ENCODE measurements around the gene EIF5B.

EIF5B gene

GRCh38 chr2:99442837-99443236 is 105.6 kb downstream of the EIF5B start:
- no peak for TF ChIP-seq CTCF (IDR thresholded peaks at IDR 0.05; ENCODE audit: insufficient read depth, missing control alignments)
- no peak for FAIRE-seq
- no peak for DNase-seq (ENCODE audit: insufficient read length, low spot score)

GRCh38 chr2:99444222-99444621 is 107.0 kb downstream of the EIF5B start:
- DNase-seq (ENCODE audit: insufficient read length, low spot score) (no peak), FAIRE-seq (no peak)
- TF ChIP-seq CTCF (IDR thresholded peaks at IDR 0.05; ENCODE audit: insufficient read depth, missing control alignments), result no peak

- TF ChIP-seq CTCF (IDR thresholded peaks at IDR 0.05; ENCODE audit: insufficient read depth, missing control alignments), result no peak
- DNase-seq (ENCODE audit: insufficient read length, low spot score) (no peak), FAIRE-seq (no peak)
Measured at GRCh38 chr2:99445065-99445464, 107.9 kb downstream of the EIF5B start.

- FAIRE-seq, result no peak
- no peak for DNase-seq (ENCODE audit: insufficient read length, low spot score)
- no peak for TF ChIP-seq CTCF (IDR thresholded peaks at IDR 0.05; ENCODE audit: insufficient read depth, missing control alignments)
Measured at GRCh38 chr2:99448556-99448955, 111.4 kb downstream of the EIF5B start.

GRCh38 chr2:99450199-99450598 is 113.0 kb downstream of the EIF5B start:
- no peak for TF ChIP-seq CTCF (IDR thresholded peaks at IDR 0.05; ENCODE audit: insufficient read depth, missing control alignments)
- DNase-seq (ENCODE audit: insufficient read length, low spot score), result no peak
- FAIRE-seq, result no peak

All from D721Med (cell line).